HG03025 (cell line): ENCODE data around the gene NGEF.

ENCODE experiments used
- ATAC-seq: cut with Tn5 transposase; IDR thresholded peaks from one replicate; pipeline ENCODE4 v1.9.1; 2021; ENCODE audit warnings: mild to moderate bottlenecking, moderate library complexity; ENCODE audit not compliant: unreplicated experiment, low FRiP score

NGEF gene

DNA sequence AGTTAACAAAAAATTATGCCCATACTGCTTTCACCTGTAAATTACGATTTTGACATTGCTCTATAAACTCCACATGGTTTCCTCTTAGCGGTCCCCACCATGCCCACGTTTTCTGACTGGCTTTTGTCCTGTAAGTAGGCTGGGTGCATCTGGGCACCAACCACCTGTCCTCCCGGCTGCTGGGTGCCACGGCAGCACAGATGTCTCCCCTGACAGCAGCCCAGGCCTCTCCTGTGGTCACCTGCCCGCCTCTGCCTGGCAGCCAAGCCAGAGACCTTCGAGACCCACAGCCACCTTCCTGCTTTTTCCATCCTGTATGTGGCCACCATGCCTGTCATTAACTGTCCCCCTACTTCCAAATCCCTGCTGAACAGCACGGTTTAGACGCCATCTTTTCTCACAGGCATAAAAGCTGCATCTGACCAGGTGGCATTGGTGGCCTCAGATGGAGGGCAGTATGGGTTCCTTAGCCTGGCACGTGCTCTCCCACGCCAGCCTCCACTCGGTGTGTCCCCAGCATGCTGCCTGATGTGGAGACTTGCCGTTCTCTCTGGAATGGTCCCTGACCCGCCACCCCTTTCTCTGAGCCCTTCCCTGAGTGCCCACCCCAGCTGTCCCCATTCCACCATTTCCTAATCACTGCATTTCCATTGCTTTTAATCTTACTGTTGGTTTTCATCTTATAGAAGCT, 124.1 kb downstream of the NGEF start:
- ATAC-seq = no peak

DNA sequence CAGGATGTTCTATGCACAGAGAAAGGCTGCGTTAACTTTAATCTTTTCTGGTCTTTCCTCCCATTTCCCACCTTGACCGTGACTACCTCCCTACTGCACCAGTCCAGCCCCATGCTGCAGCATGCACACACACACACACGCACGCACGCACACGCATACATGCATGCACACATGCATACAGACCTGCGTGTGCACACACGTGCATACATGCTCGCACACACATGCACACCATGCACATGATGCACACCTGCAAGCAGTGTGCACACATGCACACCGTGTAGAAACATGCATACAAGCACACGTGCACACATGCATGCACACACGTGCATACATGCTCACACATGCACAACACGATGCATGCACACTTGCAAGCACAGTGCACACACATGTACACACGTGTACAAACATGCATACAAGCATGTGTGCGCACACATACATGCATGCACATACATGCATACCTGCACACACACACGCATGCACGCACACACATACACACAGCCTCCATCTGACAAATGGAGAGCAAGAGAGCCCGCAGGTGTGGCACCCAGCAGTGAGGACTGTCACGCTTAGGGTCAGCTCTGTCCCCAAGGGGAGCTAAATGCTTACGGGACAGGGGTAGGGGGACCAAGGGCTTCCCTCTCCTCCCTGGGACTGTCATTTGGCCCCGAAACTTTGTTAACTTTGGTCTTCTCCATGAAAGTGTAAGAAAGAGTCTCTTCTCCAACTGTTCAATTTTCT, 124.8 kb downstream of the NGEF start:
- ATAC-seq = no peak

DNA sequence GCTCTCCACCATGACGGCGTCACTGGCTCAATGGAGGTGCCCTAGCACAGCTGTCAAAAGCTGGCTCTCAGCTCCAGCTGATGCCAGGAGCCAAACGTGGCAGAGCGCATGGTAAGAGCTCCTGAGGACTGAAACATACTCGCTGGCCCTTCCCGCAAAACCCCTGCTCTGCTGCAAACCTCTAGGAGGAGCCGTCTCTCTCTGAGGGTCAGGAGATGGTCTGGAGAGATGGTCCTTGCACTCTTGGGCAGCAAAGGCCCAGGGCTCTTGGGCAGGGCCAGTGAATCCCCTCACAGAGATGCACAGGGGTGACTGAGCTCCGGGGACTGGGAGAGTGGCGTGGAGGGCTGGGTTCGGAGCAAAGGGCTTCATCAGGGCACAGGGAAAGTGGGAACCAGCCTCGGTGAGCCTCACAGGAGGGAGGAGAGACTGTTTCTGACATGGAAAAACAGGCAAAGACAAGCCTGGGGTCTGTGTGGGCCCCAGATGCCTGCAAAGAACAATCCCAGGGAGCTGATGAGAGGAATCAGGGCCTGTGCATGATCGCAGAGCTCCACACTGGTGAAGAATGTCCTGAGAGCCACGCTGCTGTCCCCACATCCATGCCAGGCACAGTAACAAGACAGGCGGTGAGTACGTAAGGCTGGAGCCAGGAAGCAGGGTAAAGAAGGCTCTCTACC, 125.7 kb downstream of the NGEF start:
- ATAC-seq = no peak

DNA sequence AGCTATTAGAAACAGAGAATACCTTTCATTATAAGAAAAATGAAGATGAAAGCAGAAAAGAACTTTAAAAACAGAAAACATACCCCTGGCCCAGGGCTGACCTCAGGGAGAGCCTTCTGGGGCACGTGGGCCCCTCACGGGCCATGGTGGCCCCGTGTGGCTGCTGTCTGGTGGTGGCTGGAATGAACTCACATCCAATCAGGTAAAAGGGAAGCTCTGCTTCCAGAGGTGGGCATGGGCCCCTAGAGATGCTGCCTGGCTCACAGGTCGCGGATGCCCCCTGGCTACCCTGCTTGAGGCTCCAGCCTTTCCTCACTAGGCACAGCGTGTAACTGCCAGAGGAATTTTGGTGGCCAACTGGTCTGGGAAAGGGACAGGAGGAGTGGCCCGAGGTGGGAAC, 126.4 kb downstream of the NGEF start:
- ATAC-seq = no peak

DNA sequence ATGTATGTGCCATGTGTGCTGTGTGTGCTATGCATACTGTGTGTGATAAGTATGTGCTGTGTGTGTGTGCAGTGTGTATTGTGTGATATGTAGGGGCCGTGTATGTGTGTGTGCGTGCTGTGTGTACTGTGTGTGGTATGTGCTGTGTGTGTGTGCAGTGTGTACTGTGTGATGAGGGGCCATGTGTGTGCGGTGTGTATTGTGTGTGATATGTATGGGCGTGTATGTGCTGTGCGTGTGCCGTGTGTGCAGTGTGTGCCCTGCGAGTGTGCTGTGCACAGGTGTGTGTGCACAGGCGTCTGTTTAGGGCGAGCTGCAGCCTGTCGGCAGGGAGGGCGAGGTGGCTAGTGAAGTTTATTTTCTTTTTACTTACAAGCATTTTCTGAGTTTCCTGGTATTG, 126.9 kb downstream of the NGEF start:
- no peak for ATAC-seq

DNA sequence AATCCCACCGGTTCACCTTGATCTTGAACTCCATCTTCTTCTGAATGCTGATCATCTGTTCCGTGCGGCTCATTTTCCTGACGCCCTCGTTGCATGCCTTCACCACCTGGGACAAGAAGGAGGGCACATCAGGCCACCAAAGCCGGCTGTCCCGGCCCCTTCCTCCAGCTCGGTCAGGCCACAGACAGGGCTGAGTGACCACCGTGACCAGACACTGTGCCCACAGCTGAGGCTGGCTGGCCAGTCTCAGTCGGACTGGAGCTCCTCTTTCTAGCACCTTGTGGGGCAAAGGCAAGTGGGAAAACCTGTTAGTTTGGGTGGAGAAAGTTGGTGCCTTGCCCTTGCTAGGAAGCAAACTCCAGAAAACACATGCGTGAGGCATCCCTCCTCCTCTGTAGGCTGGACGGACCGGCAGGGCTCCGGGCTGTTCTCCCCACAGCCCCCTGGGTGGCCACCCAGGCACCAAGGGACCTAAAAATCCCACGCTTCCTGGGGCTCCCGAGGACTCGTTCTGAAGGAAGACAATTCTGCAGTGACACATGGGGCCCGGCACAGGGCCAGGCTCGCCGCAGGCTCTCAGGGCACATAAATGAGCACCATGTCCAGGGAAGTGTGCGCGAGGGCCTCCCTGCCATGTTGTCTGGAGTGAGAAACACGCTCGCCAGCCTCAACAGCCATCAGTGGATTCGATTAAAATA, 127.6 kb downstream of the NGEF start:
- ATAC-seq = no peak

DNA sequence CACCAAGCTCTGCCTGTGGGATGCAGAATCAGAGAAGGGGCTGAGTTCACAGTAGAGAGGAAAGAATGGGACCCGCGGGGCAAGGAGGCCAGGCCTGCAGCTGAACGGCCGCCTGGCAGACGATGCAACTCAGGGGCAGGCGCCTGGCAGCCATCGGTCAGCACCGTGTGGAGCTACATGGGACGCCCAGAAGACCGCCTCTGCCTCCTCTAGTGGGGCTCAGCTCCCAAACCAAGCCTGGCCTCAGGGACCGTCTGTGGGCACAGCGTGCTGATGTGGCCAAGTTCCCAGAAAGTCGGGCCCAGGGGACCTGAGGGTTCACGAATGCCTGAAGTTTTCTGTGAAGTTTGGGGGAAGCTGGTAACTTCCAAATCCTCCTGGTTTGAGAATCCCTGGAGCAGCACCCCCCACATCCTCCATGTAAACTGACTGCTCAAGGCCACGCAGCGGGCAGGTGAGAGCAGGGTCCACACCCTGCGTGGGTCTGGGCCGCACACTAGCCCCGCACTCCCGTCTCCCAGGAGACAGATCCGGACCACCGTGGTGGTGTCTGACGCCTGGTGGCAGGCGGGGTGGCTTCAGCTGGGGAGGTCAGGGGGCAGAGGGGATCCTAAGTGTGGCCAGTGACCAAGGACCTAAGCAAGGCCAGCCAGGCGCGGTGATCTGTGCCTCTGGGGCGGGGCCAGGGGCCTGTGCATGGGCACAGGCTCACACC, 128.3 kb downstream of the NGEF start:
- no peak for ATAC-seq

DNA sequence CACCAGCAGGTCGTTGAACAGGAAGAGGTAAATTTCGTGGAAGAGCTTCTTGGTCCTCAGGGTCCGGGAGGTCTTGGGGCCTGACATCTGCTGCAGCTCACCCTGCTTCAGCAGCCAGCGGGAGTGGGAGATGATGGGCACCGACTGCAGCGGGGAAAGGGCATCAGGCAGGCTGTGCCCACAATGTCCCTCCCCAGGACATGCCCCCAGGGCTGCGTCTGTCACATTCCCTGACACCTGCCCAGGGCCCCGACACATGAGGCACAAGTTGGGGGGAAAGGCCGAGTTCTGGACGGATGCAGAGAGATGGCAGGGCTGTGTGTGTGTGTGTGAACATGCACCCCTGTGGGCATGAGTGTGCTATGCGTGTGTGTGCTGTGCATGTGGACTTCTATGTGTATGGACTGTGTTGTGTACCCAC, 129.0 kb downstream of the NGEF start:
- ATAC-seq = no peak

DNA sequence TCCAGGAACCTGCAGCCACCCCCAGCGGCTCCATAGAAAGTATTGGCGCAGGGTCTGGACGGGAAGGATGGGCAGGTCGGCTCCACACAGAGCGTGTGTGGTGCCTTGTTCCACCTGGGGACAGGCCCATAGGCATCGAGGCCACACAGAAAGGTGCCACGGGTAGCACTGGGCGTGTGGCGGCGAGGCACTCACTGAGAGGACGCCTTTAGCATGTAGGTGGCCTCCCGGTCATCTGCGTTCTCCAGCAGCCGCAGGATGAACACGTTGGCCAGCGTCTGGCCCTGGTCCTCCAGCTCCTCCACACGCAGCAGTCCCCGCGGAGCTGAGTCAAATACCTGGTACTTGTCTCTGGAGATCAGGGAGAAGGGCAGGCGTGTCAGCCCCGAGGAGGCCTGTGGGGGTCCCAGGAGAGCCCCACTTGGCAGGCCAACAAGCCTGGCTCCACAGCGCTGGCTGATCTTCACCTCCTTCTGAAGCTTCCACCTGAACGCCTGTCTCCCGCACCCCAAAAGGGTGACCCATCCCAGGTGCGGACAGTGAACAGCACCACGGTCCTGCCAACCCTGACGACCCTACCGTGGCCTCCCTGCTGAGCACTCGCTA, 129.8 kb downstream of the NGEF start:
- no peak for ATAC-seq

DNA sequence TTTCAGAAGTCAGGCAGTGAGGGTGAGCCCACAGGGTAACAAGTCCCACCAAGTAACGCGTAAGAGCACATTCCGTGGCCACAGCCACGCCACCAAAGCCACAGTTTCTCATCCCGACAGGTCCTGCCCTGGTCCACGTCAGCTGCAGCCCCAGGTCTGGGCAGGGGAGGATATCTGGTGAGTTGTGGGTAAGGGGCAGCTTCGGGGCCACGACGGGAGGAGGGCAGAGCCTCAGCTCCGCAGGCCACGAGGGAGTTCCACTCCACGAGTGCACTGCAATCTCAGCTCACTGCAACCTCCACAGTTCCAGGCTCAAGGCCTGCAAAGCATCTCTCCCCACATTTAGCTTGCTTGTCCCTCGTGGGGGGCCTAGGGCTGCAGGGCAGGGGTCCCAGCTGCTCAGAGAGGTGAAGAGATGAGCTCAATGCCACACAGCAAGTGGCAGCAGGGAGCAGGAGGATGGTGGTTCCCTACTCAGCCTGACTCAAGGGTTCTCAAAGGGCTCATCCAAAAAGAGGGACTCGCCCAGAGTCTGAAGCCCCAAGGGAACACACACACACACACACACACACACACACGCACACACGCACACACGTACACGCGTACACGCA, 130.4 kb downstream of the NGEF start:
- ATAC-seq = no peak

DNA sequence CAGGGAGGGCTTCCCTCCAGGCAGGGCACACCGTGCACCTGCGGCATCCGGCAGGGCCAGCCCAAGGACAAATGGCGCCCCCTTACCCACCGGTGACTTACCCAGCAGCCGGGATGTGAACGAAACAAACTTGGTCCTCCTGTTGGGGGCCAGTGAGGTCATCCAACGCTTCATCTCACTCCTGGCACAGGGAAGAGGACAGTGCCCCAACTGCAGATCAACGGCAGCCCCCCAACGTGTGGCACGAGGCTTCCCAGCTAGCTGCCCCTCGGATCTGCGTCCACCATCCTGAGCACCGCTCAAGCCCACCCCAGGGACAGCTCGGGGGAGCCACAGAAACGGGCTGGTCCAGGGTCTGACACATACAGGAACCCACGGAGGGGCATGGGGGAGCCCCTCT, 131.0 kb downstream of the NGEF start:
- ATAC-seq = no peak

DNA sequence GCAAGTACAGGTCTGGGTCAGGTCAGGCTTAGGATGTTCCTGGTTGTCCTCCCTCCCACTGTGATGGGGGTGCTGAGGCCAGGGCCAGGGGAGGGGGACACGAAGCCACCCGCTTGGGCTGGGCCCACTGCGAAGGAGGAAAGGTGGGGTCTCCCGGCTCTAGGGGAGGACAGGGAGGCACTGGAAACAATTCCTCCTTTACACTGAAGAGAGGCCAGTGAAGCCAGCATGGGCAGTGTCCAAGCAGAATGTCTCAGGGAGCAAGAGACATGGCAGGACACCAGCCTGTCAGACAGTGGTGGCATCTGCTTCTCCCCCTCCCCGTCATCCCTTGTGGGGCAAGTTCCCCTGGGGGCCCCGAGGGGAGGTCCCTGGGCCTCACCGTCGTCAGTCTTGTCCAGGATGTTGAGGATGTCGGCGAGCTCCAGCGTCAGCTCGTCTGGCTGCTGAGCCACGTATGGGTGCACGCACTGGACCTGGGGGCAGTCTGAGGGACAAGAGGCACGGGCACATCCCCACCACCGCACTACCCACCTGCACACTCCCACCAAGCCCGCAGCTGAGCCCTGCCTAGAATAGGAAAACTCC, 132.2 kb downstream of the NGEF start:
- no peak for ATAC-seq

DNA sequence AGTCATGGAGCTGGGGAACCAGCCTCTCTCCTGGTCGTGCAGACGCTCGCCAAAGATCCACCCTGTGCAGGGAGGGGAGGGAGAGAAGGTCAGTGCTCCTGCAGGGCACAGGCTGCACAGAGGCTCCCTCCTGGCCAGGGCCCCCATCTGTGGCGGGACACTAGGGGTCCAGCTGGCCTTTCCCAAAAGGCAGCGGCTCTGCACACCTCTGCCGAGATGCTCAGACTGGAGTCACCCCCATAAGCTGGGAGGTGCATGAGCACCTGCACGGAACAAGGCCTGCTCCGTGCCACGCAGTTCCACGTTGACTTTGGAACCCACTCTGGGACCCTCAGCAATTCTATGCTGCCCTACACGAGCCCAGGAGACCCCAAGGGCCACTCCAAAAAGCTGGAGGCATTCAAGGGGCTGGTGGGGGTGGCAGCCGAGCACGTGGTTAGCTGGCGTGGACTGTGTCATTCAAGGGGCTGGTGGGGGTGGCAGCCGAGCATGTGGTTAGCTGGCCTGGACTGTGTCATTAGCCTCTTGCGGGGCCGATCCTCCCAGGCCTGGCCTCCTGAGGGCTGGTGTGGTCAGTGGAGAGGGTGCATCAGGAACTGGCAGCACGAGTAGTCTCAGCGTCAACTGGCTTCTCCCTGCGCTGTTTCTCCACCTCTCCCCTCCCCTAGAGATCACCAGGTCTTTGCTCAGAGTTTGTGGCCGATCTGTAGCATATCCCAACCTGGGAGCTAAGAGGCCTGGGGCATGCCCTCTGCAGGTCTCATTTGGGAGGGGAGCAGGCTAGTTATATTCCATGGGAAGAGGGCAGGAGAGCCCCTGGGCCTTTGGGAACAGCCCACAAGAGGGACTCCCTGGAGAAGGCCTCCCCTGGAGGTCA, 133.2 kb downstream of the NGEF start:
- no peak for ATAC-seq

DNA sequence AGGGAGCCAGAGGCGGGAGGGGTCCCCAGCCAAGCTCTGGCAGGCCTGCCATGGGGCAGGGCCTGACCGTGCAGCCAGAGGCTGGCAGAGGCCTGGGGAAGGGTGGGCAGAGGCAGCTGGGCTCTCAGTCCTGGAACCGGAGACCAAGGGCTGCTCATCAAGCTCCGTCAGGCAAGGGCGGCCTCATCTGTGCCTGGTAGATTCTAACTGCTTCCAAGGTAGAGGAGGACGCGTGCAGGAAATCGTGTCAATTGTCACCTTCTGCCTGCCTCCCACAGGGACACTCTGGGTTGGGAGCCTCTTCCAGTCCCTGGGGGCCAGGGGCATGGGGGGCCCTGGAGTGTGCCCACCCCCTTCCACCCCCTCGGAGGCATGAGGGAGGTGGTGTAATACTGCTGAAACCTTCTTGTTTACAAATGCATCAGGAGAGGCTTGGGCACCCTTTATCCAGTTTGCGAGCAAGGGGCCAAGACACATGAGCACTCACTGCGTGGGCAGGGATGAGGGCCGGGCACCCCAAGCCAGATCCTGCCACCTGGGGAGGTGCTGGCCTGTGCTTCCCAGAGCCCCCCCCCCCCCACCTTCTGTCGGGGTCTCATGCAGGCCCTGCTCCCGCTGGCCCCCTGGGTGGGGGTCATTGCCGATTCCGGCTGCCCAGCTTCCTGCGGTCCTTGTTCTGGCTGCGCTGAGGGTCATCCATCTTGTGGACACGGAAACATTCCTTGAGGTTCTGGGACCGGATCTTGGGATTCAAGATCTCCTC, 134.0 kb downstream of the NGEF start:
- no peak for ATAC-seq

DNA sequence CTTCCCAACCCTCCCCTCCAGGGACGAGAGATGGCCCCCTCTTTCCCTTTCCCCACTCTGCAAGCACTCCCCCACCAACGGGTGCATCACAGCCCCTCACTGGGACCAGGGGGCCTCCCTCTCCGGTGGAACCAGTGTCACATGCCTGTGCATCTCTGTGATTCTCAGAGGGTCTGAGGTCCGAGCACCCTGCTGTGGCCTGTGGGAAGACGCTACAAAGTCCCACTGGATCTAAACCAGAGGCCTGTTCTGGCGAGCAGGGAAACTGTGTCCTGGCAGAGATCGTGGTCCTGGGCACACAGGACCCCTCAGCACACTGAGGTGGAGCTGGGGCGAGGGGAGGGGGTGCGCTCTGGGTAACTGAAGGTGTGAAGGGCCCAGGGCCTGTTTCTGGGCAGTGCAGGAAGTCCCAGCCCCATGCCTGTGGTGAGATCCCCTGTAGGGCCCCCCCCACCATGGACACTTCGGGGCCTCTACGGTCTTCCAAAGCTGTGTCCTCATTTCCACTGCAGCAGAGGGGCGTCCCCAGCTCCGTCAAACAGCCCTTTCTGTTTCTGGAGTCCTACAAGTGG, 135.0 kb downstream of the NGEF start:
- no peak for ATAC-seq

DNA sequence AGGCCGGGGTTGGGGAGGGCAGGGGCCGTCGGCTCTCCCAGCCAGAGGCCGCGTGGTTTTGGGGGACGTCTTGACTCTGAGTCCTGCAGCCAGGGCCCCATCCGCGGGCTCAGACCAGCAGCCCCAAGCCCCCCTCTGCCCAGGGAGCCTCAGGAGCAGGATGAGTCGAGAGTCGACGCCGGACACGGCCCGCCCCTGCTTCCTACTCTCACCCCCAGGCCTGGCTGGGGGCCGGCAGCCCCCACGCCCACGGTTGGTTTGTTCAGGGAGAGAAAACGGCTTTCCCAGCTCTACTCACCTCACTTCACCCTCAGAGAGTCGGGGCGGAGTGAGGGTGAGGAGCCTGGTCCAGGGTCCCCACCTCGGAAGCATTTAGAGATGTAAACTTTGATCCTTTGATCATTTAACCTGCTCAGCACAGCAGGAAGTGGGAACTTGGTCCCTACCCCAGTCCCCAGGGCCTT, 136.0 kb downstream of the NGEF start:
- no peak for ATAC-seq
